Adrenal gland (tissue), 5 donors: Measurements from ENCODE around the gene OTOS.

Experiments used
- CTCF ChIP-seq, 6 experiments: fragments of 450-650 bp in 4 of 6; fragments of 200-600 bp in 2 of 6; sonication (generic) in 1 of 6; IDR thresholded peaks; 1 replicate in 5 of 6; 2 replicates in 1 of 6; pipeline versions ENCODE4 v1.5.1 to v1.8.0; 2016 to 2021; ENCODE audit warnings: antibody characterized with exemption in 6 of 6, mild to moderate bottlenecking in 2 of 6, moderate library complexity in 1 of 6
- POLR2A ChIP-seq, 2 donors: fragments of 450-650 bp; IDR thresholded peaks; one replicate each; pipeline ENCODE4 v1.6.1; 2017; ENCODE audit warnings: antibody characterized with exemption in 2 of 2, mild to moderate bottlenecking in 2 of 2, moderate library complexity in 1 of 2
- donor health status: DM: no; HTN: no; CAD: no.

GRCh38 chr2:240166761-240167587, 26.5 kb upstream of the OTOS start:
- TF ChIP-seq CTCF (IDR thresholded peaks at IDR 0.05) (no peak), POLR2A (IDR thresholded peaks at IDR 0.05) (no peak)
